NCI-H1092 treated with DMSO at 0.1 percent for 48 hours (cell line): Measurements from ENCODE around the gene WDR91.

Experiments
- DNase-seq: peaks from one replicate; lab custom pipeline; 2025; lab: John Stamatoyannopoulos, UW

The WDR91 gene

GRCh38 chr7:135160098-135160857 is 51.0 kb downstream of the WDR91 start:
- no peak for DNase-seq

- DNase-seq, result no peak
Measured at GRCh38 chr7:135159359-135160085, 51.8 kb downstream of the WDR91 start.

- no peak for DNase-seq
Measured at GRCh38 chr7:135158874-135159273, 52.5 kb downstream of the WDR91 start.

- DNase-seq, result no peak
Measured at GRCh38 chr7:135158141-135158655, 53.1 kb downstream of the WDR91 start.

GRCh38 chr7:135156290-135156689 is 55.0 kb downstream of the WDR91 start:
- no peak for DNase-seq

GRCh38 chr7:135154734-135155133 is 56.6 kb downstream of the WDR91 start:
- DNase-seq, result no peak

GRCh38 chr7:135152442-135152841 is 58.9 kb downstream of the WDR91 start:
- no peak for DNase-seq

- no peak for DNase-seq
Measured at GRCh38 chr7:135151533-135151932, 59.8 kb downstream of the WDR91 start.

- DNase-seq, result no peak
Measured at GRCh38 chr7:135151132-135151531, 60.2 kb downstream of the WDR91 start.

- no peak for DNase-seq
Measured at GRCh38 chr7:135150072-135150782, 61.1 kb downstream of the WDR91 start.

- DNase-seq, result no peak
Measured at GRCh38 chr7:135147899-135148721, 63.2 kb downstream of the WDR91 start, which contains the start of gene TMEM140. Gene TMEM140, plus strand, starts transcription at chr7:135148072. Its CDS starts 16,370 bp downstream, at chr7:135164442.

GRCh38 chr7:135147341-135147898 is 63.9 kb downstream of the WDR91 start:
- DNase-seq, result no peak

- DNase-seq, result no peak
Measured at GRCh38 chr7:135143885-135144668, 67.2 kb downstream of the WDR91 start.
